ENCODE measurements around the gene SDC1. TPM values are rescaled to one million over a fixed set of nuclear protein-coding genes. Genes with fewer than 3 reads are reported as not detected.

The SDC1 gene
- total RNA-seq, 4 donors from 2014 or later: 355 to 757 (median 496) TPM

GRCh38 chr2:20189299-20189931, 35.5 kb downstream of the SDC1 start:
- Histone ChIP-seq H3K4me1 (peaks cover 18 to 75% (median 20%) of the 10 kb centered on the region in 3 donors), H3K4me3 (no peak overlapping the region), H3K36me3 (no peaks in the 10 kb centered on the region), H3K27me3 (no peaks in the 10 kb centered on the region), H3K27ac (peak overlapping the region; percentile 9 to 65 (median 52)), H3K9me3 (no peaks in the 10 kb centered on the region)
- DNase-seq: no peak
- intact Hi-C loops (cut with DNase I): no loop called here
- TF ChIP-seq POLR2A (IDR thresholded peaks at IDR 0.05) (no peak), CTCF (IDR thresholded peaks at IDR 0.05) (no peak)
- WGBS, 2 donors: 71 to 80% methylated on average over 3 of the region's 4 CpGs

GRCh38 chr2:20188851-20189250, 36.1 kb downstream of the SDC1 start:
- no peak for TF ChIP-seq POLR2A (IDR thresholded peaks at IDR 0.05)
- no peak for TF ChIP-seq CTCF (IDR thresholded peaks at IDR 0.05)
- WGBS, 2 donors: 62 to 72% methylated on average over 6 of the region's 6 CpGs
- H3K9me3 ChIP-seq: no peaks in the 10 kb centered on the region
- peak overlapping the region in 2 of 4 donors; percentile 56 to 65 for H3K27ac ChIP-seq
- no peaks in the 10 kb centered on the region for H3K36me3 ChIP-seq
- no peaks in the 10 kb centered on the region for H3K27me3 ChIP-seq
- no peak overlapping the region for H3K4me3 ChIP-seq
- peaks cover 22 to 80% (median 26%) of the 10 kb centered on the region in 3 donors for H3K4me1 ChIP-seq
- intact Hi-C loops (cut with DNase I): no loop called here
- no peak for DNase-seq

- 86% methylated on average over 1 of the region's 2 CpGs; no CpG with 5 or more reads in 1 of the 2 donors for WGBS, 2 donors
- DNase-seq: no peak
- Histone ChIP-seq H3K4me3 (no peak overlapping the region), H3K4me1 (peaks cover 26 to 86% (median 32%) of the 10 kb centered on the region in 3 donors), H3K9me3 (no peaks in the 10 kb centered on the region), H3K27ac (no peak overlapping the region), H3K27me3 (no peaks in the 10 kb centered on the region), H3K36me3 (no peaks in the 10 kb centered on the region)
- no peak for TF ChIP-seq CTCF (IDR thresholded peaks at IDR 0.05)
- intact Hi-C loops (cut with DNase I): no loop called here
Observed at GRCh38 chr2:20188201-20188600, 36.7 kb downstream of the SDC1 start.

GRCh38 chr2:20187331-20187730, 37.6 kb downstream of the SDC1 start:
- no peak for DNase-seq
- TF ChIP-seq POLR2A (IDR thresholded peaks at IDR 0.05) (no peak), CTCF (IDR thresholded peaks at IDR 0.05) (no peak)
- H3K36me3 ChIP-seq: no peaks in the 10 kb centered on the region
- peaks cover 26 to 95% (median 32%) of the 10 kb centered on the region in 3 donors for H3K4me1 ChIP-seq
- no peaks in the 10 kb centered on the region for H3K9me3 ChIP-seq
- WGBS, 2 donors: 76% methylated on average over 2 of the region's 3 CpGs; no CpG with 5 or more reads in 1 of the 2 donors
- intact Hi-C loops (cut with DNase I): no loop called here
- H3K4me3 ChIP-seq: no peak overlapping the region
- H3K27ac ChIP-seq: no peak overlapping the region
- H3K27me3 ChIP-seq: no peaks in the 10 kb centered on the region

GRCh38 chr2:20186855-20187187, 38.1 kb downstream of the SDC1 start:
- TF ChIP-seq POLR2A (IDR thresholded peaks at IDR 0.05) (no peak), CTCF (IDR thresholded peaks at IDR 0.05) (no peak)
- H3K36me3 ChIP-seq: no peaks in the 10 kb centered on the region
- peaks cover 29 to 100% (median 32%) of the 10 kb centered on the region in 3 donors for H3K4me1 ChIP-seq
- DNase-seq: no peak
- no peaks in the 10 kb centered on the region for H3K27me3 ChIP-seq
- H3K27ac ChIP-seq: no peak overlapping the region
- intact Hi-C loops (cut with DNase I): no loop called here
- H3K9me3 ChIP-seq: no peaks in the 10 kb centered on the region
- H3K4me3 ChIP-seq: no peak overlapping the region
- WGBS, 2 donors: 87 to 100% methylated on average over 2 to 4 of the region's 4 CpGs
